ENCODE results near the gene DOK5.

DOK5 gene

DNA sequence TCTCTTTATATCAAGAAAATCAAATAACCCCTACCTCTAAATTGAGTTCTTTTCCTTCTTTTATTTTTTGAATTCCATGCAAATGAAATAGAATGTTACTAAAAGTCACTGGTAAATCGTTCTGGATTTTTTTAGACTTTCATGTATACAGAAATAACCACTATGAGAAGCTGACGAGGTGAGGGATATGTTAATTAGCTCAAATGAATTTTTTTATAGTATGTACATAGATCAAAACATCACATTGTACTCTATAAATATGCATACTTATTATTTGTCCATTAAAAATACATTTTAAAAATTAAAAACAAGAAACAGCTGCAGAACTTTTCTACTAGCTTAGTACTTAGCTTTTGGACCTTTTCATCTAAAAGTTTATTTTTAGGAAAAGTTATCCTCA, 165.4 kb downstream of the DOK5 start:
- in situ Hi-C loops (cut with HindIII; ENCODE audit: low sequenced_read_pairs), result loop anchor here (10.0 kb wide), 1 partner anchor 546 kb away; no protein-coding TSS in a partner anchor

DNA sequence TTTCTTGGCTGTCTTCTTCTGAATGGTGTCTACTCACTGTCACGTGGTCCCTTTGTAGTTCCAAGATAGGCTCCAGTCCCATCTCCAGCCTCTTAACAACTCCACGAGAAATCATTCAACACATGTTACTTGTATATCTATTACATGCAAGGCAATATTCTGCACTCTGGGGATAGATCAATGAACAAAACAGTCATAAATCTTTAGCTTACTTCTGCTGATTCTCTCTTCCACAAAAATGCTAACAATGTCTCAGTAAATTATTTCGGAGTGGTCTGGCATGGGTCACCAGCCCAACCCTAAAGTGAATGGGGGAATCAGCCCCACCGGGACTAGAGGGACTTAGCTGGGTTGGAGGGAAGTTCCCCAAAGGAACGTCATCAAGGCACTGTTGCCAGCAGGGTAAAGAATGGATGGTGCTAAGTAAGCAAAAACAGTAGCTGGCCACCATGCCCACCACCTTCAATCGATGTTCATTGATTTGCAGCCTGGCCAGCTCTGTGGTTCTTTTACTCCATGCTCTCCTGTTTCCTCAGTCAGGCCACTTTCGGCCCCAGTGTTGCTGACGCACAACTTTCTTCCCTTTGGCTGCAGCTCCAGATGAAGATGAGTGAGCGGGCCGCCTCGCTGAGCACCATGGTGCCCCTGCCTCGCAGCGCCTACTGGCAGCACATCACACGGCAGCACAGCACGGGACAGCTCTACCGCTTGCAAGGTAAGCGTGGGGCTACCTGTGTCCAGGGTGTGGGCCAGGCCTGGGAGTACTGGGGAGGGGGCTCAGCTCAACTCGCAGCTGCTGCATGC, 167.7 kb downstream of the DOK5 start:
- in situ Hi-C loops (cut with HindIII; ENCODE audit: low sequenced_read_pairs), result loop anchor here (10.0 kb wide), 1 partner anchor 548 kb away; no protein-coding TSS in a partner anchor

DNA sequence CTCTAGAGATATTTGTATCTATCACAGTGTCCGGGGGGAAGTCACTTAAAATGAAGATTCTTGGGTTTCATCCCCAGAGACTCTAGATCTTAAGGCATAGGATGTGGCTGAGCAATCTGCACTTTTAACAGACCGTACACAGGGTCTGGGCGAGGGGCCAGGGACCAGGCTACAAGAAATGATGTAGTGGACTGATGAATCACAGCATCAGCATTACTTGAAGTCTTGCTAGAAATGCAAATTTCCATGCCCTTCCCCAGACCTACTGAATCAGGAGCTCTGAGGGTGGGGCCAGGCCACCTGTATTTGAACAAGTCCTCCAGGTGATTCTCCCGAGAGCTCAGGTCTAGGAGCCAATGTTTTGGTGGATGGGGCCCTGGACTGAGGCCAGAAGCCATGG, 168.4 kb downstream of the DOK5 start:
- in situ Hi-C loops (cut with HindIII; ENCODE audit: low sequenced_read_pairs), result loop anchor here (10.0 kb wide), 1 partner anchor 549 kb away; no protein-coding TSS in a partner anchor

DNA sequence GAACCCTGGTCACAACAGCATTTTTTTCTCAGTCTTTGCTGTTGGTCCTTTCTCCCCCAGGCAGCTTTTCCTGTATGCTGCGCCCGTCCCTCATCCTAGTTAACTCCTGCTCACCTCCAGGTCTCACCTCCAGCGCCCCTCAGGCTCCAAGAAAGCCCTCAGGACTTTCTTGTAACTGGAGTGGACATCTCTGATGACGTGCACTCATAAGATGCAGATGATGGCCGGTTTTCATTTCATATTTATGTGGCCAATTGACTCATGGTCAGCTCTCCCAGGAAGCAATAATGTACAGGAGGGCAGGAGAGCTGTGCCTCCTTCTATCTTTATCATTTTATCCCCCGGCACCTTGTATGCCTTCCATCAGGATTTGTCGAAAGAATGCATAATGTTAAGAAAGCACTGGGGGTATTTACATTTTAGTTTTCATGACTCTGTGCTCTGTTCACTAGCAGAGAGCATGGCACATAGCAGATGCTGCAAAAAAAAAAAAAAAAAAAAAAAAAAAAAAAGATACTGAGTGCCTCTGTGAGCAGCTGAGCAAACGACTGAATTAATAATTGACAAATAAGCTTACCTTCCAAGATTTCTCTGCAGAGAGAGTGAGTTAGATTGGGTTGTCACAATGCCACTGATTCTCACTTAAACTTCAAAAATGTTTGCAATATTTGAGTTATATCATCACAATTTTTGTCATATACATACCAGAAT, 170.2 kb downstream of the DOK5 start:
- in situ Hi-C loops (cut with HindIII; ENCODE audit: low sequenced_read_pairs), result loop anchor here (10.0 kb wide), 1 partner anchor 551 kb away; no protein-coding TSS in a partner anchor

DNA sequence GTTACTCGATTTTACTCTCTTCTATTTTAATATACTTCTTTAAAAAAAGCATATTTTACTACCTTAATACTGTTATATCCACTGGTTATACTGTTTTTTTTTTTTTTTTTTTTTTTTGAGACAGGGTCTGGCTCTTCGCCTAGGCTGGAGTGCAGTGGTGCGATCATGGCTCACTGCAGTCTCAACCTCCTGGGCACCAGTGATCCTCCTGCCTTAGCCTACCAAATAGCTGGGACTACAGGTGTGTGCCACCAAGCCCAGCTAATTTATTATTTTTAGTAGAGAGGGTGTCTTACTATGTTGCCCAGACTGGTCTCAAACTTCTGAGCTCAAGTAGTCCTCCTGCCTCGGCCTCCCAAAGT, 170.7 kb downstream of the DOK5 start:
- in situ Hi-C loops (cut with HindIII; ENCODE audit: low sequenced_read_pairs), result loop anchor here (10.0 kb wide), 1 partner anchor 551 kb away; no protein-coding TSS in a partner anchor

DNA sequence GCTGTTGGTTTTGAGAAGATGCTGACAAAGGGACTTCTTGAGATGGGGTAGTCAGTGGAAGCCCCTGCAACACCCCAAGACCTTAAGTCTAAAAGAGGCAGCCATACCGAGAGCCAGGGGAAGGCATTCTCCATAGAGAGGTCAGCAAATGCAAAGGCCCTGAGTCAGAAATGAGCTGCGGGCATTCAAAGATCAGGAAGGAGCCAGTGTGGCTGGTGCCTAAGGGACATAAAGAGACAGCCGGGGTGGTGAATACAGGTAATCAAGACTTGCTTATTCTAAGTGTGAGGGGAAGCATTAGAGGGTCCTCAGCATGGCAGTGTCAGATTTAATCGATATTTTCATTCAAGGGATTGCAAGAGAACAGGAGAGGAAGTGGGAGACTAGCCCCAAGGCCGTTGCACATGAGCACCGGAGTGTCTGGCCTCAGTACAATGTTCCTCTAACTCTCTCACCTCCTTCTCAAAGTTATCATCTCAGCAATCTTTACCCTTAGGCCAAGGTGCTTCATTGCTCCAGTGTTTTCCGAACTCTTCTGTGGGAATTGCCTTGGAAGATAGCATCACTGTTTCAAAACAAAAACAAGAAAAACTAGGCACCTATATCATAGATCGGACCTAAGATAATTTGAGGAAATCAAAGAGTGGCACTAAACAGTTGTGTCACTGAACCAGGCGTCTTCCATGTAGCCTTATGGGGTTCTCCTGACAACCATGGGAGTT, 173.2 kb downstream of the DOK5 start:
- in situ Hi-C loops (cut with HindIII; ENCODE audit: low sequenced_read_pairs), result loop anchor here (10.0 kb wide), 1 partner anchor 554 kb away; no protein-coding TSS in a partner anchor

DNA sequence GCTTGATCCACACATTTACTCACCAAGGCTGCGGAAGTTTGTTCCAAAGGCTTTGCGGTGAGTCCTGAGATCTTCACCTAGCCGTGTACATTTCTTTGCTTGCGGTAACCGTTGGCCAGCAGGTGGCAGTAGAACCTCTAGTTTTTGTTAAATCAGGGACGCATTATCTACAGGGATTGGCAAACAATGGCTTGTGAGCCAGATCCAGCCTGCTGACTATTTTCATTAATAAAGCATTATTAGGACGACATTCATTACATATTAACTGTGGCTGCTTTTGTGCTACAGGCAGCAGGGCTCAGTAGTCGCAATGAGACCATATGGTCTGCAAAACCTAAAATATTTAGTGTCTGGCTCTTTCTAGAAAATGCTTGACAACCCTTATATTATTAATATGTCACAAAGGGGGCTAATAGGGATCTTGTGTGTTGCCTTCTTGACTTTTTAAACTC, 174.1 kb downstream of the DOK5 start:
- in situ Hi-C loops (cut with HindIII; ENCODE audit: low sequenced_read_pairs), result loop anchor here (10.0 kb wide), 1 partner anchor 555 kb away; no protein-coding TSS in a partner anchor

DNA sequence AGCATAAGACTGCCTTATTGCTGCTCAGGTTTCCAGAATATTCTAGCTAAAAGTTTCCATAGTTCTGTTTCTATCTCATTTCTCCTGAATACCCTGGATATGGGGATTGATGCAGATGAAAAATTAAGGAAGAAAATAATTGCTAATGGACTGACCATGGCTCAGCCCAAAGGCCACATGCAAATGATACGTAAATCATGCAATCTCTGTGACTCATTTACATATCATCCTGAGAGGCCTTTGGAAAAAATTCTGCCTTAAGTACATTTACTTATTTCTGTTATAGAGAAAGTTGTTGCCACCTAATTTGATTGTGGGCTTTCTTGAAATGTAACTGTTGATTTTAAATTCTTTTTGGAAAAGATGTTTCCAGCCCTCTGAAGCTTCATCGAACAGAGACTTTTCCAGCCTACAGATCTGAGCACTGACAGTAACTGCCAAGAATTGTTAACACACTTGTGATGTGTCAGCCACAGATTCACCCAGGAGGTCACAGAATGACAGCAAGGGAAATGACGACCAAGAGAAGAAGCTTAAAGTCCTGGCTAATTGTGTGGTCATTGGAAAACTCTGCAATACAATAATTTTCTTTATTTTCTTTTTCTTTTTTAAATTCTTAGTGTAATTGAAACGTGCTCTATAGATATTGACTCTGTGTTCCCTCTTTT, 174.8 kb downstream of the DOK5 start:
- in situ Hi-C loops (cut with HindIII; ENCODE audit: low sequenced_read_pairs), result loop anchor here (25.0 kb wide), 1 partner anchor 413 kb away; no protein-coding TSS in a partner anchor

DNA sequence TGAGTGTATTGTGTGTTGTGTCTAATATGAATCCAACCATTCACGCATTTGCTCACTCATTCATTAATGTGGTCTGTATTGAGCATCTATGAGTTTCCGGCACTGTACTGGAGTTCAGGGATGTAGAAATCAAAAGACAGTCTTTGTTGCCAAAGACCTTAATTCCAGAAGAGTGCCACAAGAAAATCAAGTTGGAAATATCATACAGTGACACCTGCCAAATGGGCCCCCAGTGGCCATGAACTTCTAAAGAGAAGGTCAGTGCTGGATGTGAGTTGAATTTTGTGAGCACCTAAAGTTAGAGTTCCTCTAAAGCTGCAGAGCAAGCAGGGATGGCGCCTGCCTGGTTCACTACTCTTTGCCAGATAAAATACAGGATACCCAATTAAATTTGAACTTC, 175.9 kb downstream of the DOK5 start:
- in situ Hi-C loops (cut with HindIII; ENCODE audit: low sequenced_read_pairs), result loop anchor here (25.0 kb wide), 1 partner anchor 414 kb away; no protein-coding TSS in a partner anchor

DNA sequence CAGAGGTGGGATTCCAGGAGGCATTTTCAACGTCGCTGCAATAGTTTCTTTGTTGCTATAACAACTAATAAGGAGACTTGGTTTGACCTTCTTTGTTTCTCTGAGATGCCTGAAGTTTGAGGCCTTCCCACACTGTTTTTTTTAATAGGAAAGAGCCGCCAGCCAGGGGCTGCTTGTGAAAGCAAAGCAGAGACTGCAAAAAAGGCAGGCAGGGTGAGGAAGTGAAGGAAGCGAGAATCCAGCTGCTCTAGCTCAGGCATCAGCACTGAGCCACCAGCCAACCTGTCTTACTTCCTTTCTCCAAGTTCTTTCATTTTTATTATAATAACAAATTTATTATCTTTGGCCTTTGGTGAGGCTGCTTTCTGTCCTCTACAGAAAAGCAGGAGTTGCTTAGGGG, 179.1 kb downstream of the DOK5 start:
- in situ Hi-C loops (cut with HindIII; ENCODE audit: low sequenced_read_pairs), result loop anchor here (25.0 kb wide), 1 partner anchor 417 kb away; no protein-coding TSS in a partner anchor

DNA sequence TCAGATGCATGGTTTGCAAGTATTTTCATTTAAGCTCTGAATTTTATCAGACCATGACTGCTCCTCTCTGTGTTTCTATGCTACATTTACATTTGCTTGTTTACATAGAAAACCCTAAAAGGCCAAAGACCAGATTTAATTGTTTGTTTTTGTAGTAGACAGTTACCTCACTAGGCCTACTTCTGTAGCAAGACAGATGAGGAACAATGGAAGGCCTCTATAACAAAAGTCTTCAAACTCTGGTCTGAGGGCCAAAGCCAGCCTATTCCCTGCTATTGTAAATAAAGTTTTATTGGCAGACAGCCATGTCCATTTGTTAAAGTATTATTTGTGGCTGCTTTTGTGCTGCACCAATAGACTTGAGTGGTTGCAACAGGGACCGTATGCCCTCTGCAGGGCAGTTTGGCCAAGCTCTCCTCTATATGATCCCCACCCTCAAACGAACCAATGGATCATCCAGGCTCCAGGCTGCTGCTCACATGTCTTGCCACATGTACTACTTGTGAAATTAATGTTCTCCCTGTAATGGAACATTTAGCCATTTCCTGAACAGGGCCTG, 182.0 kb downstream of the DOK5 start:
- in situ Hi-C loops (cut with HindIII; ENCODE audit: low sequenced_read_pairs), result loop anchor here (25.0 kb wide), 1 partner anchor 420 kb away; no protein-coding TSS in a partner anchor

DNA sequence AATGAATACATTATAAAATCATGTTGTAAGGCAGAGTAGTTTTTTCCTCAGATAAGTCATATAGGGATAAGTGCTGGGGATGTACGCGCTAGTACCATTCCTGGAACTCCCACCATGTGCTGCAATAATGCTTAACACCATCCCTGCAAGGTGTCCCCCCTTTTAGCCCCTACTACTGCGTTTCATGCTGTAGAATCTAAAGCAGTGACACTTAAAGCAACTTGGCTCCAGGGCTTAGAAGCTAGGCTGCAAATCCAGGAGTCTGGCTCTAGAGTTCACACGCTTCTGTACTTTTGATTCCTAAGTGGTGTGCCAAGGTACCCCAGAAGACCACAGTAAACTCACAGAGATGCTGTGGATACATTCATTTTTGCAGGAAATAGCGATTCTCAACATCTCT, 183.1 kb downstream of the DOK5 start:
- in situ Hi-C loops (cut with HindIII; ENCODE audit: low sequenced_read_pairs), result loop anchor here (25.0 kb wide), 1 partner anchor 421 kb away; no protein-coding TSS in a partner anchor

DNA sequence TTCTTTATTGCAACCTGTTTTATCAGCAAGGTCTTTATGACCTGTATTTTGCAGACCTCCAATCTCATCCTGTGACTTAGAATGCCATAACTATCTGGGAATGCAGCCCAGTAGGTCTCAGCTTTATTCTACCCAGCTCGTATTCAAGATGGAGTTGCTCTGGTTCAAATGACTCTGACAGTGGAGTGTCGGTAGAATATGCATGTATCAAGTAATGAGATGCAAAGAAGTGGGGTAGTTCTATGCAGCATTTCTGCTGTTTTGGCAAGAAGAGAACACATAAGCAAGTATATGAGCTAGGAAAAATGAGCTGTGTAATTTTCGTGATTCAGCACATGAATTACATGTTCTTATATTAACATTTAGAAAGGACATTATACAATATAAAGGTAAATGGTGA, 185.9 kb downstream of the DOK5 start:
- in situ Hi-C loops (cut with HindIII; ENCODE audit: low sequenced_read_pairs), result loop anchor here (25.0 kb wide), 1 partner anchor 424 kb away; no protein-coding TSS in a partner anchor

DNA sequence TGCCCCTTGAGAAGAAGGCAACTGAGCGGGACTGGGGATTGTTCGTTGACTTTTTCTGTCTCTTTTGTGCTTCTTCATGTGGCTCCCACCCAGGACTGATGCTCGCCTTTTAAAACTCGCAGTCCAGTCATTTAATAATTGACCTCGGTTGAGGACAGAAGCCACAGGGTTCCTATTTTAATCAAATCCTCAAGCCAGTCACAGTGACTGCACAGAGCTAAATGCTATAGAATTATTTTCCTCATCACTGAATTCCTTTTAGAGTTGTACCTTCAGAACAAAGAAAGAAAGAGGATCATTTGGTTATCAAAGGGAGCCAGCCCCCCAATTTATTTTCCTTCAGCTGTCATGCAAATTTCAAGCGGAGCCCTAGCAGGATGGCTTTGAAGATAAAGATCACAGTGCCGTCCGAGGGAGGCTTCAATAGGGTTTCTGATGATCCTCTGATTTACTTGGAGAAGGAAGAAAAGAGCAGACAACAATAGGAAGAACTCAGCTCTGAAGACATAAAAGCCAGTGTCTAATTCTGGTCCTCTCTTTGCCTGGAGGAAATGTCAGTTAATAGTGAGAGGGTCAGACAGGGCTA, 186.6 kb downstream of the DOK5 start:
- in situ Hi-C loops (cut with HindIII; ENCODE audit: low sequenced_read_pairs), result loop anchor here (25.0 kb wide), 1 partner anchor 425 kb away; no protein-coding TSS in a partner anchor

DNA sequence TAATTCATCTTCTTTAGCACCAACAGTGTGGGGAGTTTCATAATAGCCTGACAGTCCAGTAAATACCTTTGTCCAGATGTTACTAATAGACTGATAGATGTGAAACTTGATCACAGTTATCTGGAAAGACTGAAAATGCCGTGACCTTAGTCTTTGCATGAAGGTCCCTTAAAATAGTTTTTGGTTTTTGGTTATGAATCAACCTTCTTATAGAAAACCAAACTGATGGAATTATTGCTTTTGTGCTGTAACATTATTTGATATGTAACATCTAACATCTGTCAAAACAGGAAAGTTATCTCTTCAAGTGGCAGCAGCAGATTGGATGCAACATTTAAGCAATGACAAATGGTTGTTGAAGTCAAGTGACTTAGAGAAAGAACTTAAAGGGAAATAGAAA, 190.4 kb downstream of the DOK5 start:
- in situ Hi-C loops (cut with HindIII; ENCODE audit: low sequenced_read_pairs), result loop anchor here (25.0 kb wide), 1 partner anchor 429 kb away; no protein-coding TSS in a partner anchor

DNA sequence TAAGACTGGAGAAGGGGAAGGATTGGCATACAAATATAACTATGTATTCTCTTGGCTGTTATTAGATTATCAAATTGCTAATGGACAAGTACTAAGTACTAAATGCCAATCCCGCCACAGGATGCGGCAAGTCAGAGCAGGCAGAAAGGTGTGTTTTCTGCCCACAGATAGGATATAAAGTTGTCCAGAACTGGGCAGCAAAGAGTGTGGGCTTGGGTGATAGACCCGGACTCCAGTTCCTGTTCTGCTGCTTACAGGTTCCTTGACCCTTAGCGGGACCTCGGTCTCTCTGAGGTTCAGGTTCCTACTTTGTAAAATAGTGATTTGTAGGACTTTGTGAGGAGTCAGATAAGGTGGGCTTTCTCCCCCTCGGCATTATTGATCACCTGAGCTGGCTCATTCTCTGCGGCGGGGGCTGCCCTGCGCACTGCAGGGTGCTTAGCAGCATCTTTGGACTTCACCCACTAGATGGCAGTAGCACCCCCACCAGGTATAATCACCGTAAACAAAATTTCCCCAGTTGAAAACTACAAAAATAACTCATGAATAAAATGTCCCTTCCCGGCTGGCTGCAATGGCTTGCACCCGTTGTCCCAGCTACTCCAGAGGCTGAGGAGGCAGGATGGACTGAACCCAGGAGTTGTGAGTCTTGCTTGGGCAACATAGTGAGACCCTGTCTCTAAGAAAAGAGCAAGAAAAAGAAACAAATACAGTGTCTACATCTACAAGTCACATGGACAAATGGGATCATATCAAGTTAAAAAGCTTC, 193.1 kb downstream of the DOK5 start:
- in situ Hi-C loops (cut with HindIII; ENCODE audit: low sequenced_read_pairs), result loop anchor here (25.0 kb wide), 1 partner anchor 431 kb away; no protein-coding TSS in a partner anchor

DNA sequence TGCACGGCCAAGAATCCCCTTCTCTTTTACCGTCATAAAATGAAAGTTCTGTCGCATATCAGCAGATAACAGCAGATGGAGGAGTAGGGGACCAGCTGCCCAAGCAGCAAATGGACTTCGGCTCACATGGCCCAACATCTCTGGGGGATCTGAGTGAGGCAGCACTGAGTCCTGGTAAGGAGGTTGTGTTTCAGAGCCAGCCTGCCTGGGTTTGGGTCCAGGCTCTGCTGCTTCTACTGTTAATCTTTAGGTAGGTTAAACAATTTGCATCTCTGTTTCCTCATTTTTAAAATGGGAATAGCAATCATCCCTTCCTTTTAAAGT, 193.6 kb downstream of the DOK5 start:
- in situ Hi-C loops (cut with HindIII; ENCODE audit: low sequenced_read_pairs), result loop anchor here (25.0 kb wide), 1 partner anchor 432 kb away; no protein-coding TSS in a partner anchor

DNA sequence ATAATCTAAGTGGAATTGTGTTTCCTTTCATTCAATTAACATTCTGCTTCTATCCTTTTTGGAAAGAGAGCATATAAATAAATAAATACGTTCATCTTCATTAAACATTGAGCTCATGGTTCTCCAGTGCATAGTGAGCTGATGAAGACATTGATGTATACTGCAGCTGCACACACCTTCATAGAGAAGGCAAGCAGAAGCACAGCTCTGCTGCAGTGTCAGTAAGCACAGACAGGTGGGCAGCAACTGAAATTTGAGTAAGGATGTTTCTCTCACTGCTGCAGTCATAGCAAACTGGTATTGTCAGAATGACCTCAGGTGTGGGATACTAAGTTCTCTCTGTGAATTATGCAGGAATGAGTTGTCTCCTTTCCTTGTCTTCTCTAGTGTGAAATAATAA, 202.9 kb downstream of the DOK5 start:
- in situ Hi-C loops (cut with HindIII; ENCODE audit: low sequenced_read_pairs), result no loop called here
